DND-41 (cell line): ENCODE results near the gene SLC10A3.
A peak's percentile ranks its signal among the peaks of the same experiment; 100 is the strongest.

Experiments used
- ATAC-seq: fragments of 200-7000 bp; cut with Tn5 transposase; 3 replicates; pipeline ENCODE4 v1.9.1; 2021; ENCODE audit warnings: low read depth; ENCODE audit not compliant: insufficient read depth
- DNase-seq: peaks from one replicate; pipeline ENCODE4 v3.0.0-alpha.2; 2020
- H2AFZ ChIP-seq: 2 replicates; pipeline ENCODE4 v1.6.0; 2012; ENCODE audit warnings: low read depth, low read length
- H3K27ac ChIP-seq: 2 replicates; pipeline ENCODE4 v1.5.1; 2012; ENCODE audit warnings: low read length, inconsistent platforms
- H3K27me3 ChIP-seq: fragments of 200-600 bp; sonication (generic); 2 replicates; pipeline ENCODE4 v1.6.0; 2012; ENCODE audit warnings: low read length, mild to moderate bottlenecking, inconsistent platforms; ENCODE audit not compliant: insufficient read depth, poor library complexity
- H3K36me3 ChIP-seq: 2 replicates; pipeline ENCODE4 v1.5.1; 2012; ENCODE audit warnings: low read length, inconsistent platforms; ENCODE audit not compliant: insufficient read depth
- H3K4me1 ChIP-seq: 2 replicates; pipeline ENCODE4 v1.5.1; 2012; ENCODE audit warnings: mild to moderate bottlenecking, low read length; ENCODE audit not compliant: insufficient read depth
- H3K4me2 ChIP-seq: 2 replicates; pipeline ENCODE4 v1.6.0; 2012; ENCODE audit warnings: mild to moderate bottlenecking, moderate library complexity, low read length, inconsistent platforms; ENCODE audit not compliant: insufficient read depth
- H3K4me3 ChIP-seq, 2 experiments: fragments of 200-600 bp in 1 of 2; shearing (Covaris generic) in 1 of 2; 2 replicates each; pipeline ENCODE4 v1.5.1; 2012 to 2016; ENCODE audit warnings: inconsistent platforms in 2 of 2, low read length in 2 of 2, mild to moderate bottlenecking in 2 of 2, low read depth in 1 of 2, moderate library complexity in 1 of 2
- H3K79me2 ChIP-seq: 2 replicates; pipeline ENCODE4 v1.6.0; 2012; ENCODE audit warnings: low read length, inconsistent platforms; ENCODE audit not compliant: insufficient read depth
- H3K9ac ChIP-seq: 2 replicates; pipeline ENCODE4 v1.6.0; 2012; ENCODE audit warnings: low read depth, mild to moderate bottlenecking, inconsistent platforms, low read length, moderate library complexity
- H3K9me3 ChIP-seq: 2 replicates; pipeline ENCODE4 v1.5.1; 2012; ENCODE audit warnings: low read length, moderate library complexity, mild to moderate bottlenecking, inconsistent platforms; ENCODE audit not compliant: insufficient read depth, severe bottlenecking
- H4K20me1 ChIP-seq: 2 replicates; pipeline ENCODE4 v1.6.0; 2012; ENCODE audit warnings: low read length; ENCODE audit not compliant: insufficient read depth
- CTCF ChIP-seq: IDR thresholded peaks from 2 replicates; pipeline ENCODE4 v1.5.1; 2012; ENCODE audit warnings: borderline replicate concordance, low read length, moderate library complexity, mild to moderate bottlenecking; ENCODE audit not compliant: poor library complexity, severe bottlenecking; ENCODE audit errors: extremely low read depth
- EZH2 ChIP-seq: IDR thresholded peaks from 3 replicates; pipeline ENCODE4 v1.6.1; 2012; ENCODE audit warnings: borderline replicate concordance, low read depth, mild to moderate bottlenecking, moderate library complexity, low read length, inconsistent platforms; ENCODE audit not compliant: severe bottlenecking

Gene SLC10A3

GRCh38 chrX:154445776-154446175, 44.7 kb downstream of the SLC10A3 start:
- Histone ChIP-seq H3K27ac (no peak overlapping the region), H3K9ac (no peak overlapping the region), H3K79me2 (no peaks in the 10 kb centered on the region)

GRCh38 chrX:154444755-154445246, 45.6 kb downstream of the SLC10A3 start:
- H3K4me3 ChIP-seq, result peak overlapping the region in 1 of 2 experiments; percentile 54; a peak in 2 of 4 replicates
- no peak overlapping the region for H2AFZ ChIP-seq
- peaks cover 17% of the 10 kb centered on the region for H3K4me1 ChIP-seq
- peaks cover 13% of the 10 kb centered on the region; the same call in 1 of the 2 replicates for H4K20me1 ChIP-seq
- ATAC-seq (no peak), DNase-seq (no peak)
- H3K9me3 ChIP-seq, result no peaks in the 10 kb centered on the region
- peaks cover 6% of the 10 kb centered on the region; the same call in 1 of the 2 replicates for H3K79me2 ChIP-seq
- peaks cover 28% of the 10 kb centered on the region for H3K36me3 ChIP-seq
- H3K27ac ChIP-seq, result no peak overlapping the region
- H3K4me2 ChIP-seq, result peak overlapping the region; percentile 66
- H3K9ac ChIP-seq, result peak overlapping the region; percentile 60; the same call in 1 of the 2 replicates
- TF ChIP-seq EZH2 (no peak), CTCF (no peak)
- H3K27me3 ChIP-seq, result no peaks in the 10 kb centered on the region

More at GRCh38 chrX:154445776-154446175, 44.7 kb downstream of the SLC10A3 start:
- no peak overlapping the region for H3K4me2 ChIP-seq
- H3K4me3 ChIP-seq, result no peak overlapping the region
- no peaks in the 10 kb centered on the region for H3K9me3 ChIP-seq
- H3K4me1 ChIP-seq, result peaks cover 17% of the 10 kb centered on the region
- peaks cover 6% of the 10 kb centered on the region; the same call in 1 of the 2 replicates for H4K20me1 ChIP-seq
- TF ChIP-seq EZH2 (no peak), CTCF (no peak)
- no peaks in the 10 kb centered on the region for H3K27me3 ChIP-seq
- peaks cover 18% of the 10 kb centered on the region for H3K36me3 ChIP-seq
- DNase-seq (no peak), ATAC-seq (no peak)
- H2AFZ ChIP-seq, result no peak overlapping the region

GRCh38 chrX:154443992-154444754, 46.3 kb downstream of the SLC10A3 start, which contains the start of gene FAM50A:
Gene FAM50A (plus strand): TSS chrX:154444141. CDS start chrX:154444236, 95 bp downstream.
- H4K20me1 ChIP-seq, result peaks cover 15% of the 10 kb centered on the region; the same call in 1 of the 2 replicates

More at GRCh38 chrX:154443992-154444754, 46.3 kb downstream of the SLC10A3 start, which contains the start of gene FAM50A:
- Histone ChIP-seq H2AFZ (peak within 1 kb of the TSS; percentile 39), H3K9ac (peak within 1 kb of the TSS; percentile 60; the same call in 1 of the 2 replicates), H3K36me3 (peaks cover 32% of the 10 kb centered on the region), H3K4me2 (peak within 1 kb of the TSS; percentile 66), H3K79me2 (peaks cover 10% of the 10 kb centered on the region), H3K4me1 (peaks cover 17% of the 10 kb centered on the region), H3K27me3 (no peaks in the 10 kb centered on the region), H3K4me3 (peak within 1 kb of the TSS in 1 of 2 experiments; percentile 54; a peak in 2 of 4 replicates), H3K27ac (no peak within 1 kb of the TSS), H3K9me3 (no peaks in the 10 kb centered on the region)
- peak; percentile 57 for DNase-seq
- ATAC-seq, result peak; percentile 74
- TF ChIP-seq CTCF (no peak), EZH2 (no peak)
